Measurements from ENCODE around the gene FHIT. TPM values are rescaled to one million over a fixed set of nuclear protein-coding genes. Genes with fewer than 3 reads are reported as not detected.

FHIT gene
- total RNA-seq, 4 donors from 2014 or later = 0.72 to 5.2 (median 2.1) TPM

- DNase-seq (no peak), ATAC-seq (no peak)
- H3K4me3 ChIP-seq = no peak overlapping the region
- H3K27me3 ChIP-seq = no peaks in the 10 kb centered on the region
- H3K9me3 ChIP-seq = no peaks in the 10 kb centered on the region
- intact Hi-C loops (cut with DNase I; ENCODE audit: low total_unique reads) (no loop called here), in situ Hi-C loops (cut with MboI; ENCODE audit: low sequenced_read_pairs in 4 of 4) (no loop called here)
- H3K36me3 ChIP-seq = no peaks in the 10 kb centered on the region
- TF ChIP-seq POLR2A (IDR thresholded peaks at IDR 0.05) (no peak), CTCF (IDR thresholded peaks at IDR 0.05 in 4 of 5, conservative IDR thresholded peaks at IDR 0.05 in 1 of 5) (no peak)
- no peak overlapping the region for H3K27ac ChIP-seq
- no peaks in the 10 kb centered on the region for H3K4me1 ChIP-seq
Observed at GRCh38 chr3:60949146-60949545, 302.1 kb downstream of the FHIT start.

- Histone ChIP-seq H3K36me3 (no peaks in the 10 kb centered on the region), H3K27ac (no peak overlapping the region), H3K27me3 (no peaks in the 10 kb centered on the region), H3K4me1 (no peaks in the 10 kb centered on the region), H3K4me3 (no peak overlapping the region), H3K9me3 (no peaks in the 10 kb centered on the region)
- no peak for TF ChIP-seq CTCF (IDR thresholded peaks at IDR 0.05 in 4 of 5, conservative IDR thresholded peaks at IDR 0.05 in 1 of 5)
- no peak for TF ChIP-seq POLR2A (IDR thresholded peaks at IDR 0.05)
- in situ Hi-C loops (cut with MboI; ENCODE audit: low sequenced_read_pairs in 4 of 4) (no loop called here), intact Hi-C loops (cut with DNase I; ENCODE audit: low total_unique reads) (no loop called here)
- no peak for DNase-seq
- ATAC-seq = no peak
Observed at GRCh38 chr3:60948488-60948887, 302.8 kb downstream of the FHIT start.

GRCh38 chr3:60935709-60936108 lies 315.5 kb downstream of the FHIT start:
- H3K9me3 ChIP-seq = no peaks in the 10 kb centered on the region
- no peak for DNase-seq
- TF ChIP-seq CTCF (IDR thresholded peaks at IDR 0.05 in 4 of 5, conservative IDR thresholded peaks at IDR 0.05 in 1 of 5) (no peak), POLR2A (IDR thresholded peaks at IDR 0.05) (no peak)
- in situ Hi-C loops (cut with MboI; ENCODE audit: low sequenced_read_pairs in 4 of 4) (no loop called here), intact Hi-C loops (cut with DNase I; ENCODE audit: low total_unique reads) (no loop called here)
- no peaks in the 10 kb centered on the region for H3K4me1 ChIP-seq
- H3K27ac ChIP-seq = no peak overlapping the region
- no peak for ATAC-seq
- no peak overlapping the region for H3K4me3 ChIP-seq
- no peaks in the 10 kb centered on the region for H3K27me3 ChIP-seq
- H3K36me3 ChIP-seq = no peaks in the 10 kb centered on the region

GRCh38 chr3:60933824-60934223 lies 317.4 kb downstream of the FHIT start:
- DNase-seq (no peak), ATAC-seq (no peak)
- H3K36me3 ChIP-seq = no peaks in the 10 kb centered on the region
- no peaks in the 10 kb centered on the region for H3K27me3 ChIP-seq
- no peaks in the 10 kb centered on the region for H3K4me1 ChIP-seq
- TF ChIP-seq POLR2A (IDR thresholded peaks at IDR 0.05) (no peak), CTCF (IDR thresholded peaks at IDR 0.05 in 4 of 5, conservative IDR thresholded peaks at IDR 0.05 in 1 of 5) (no peak)
- H3K9me3 ChIP-seq = no peaks in the 10 kb centered on the region
- in situ Hi-C loops (cut with MboI; ENCODE audit: low sequenced_read_pairs in 4 of 4) = no loop called here
- intact Hi-C loops (cut with DNase I; ENCODE audit: low total_unique reads) = no loop called here
- no peak overlapping the region for H3K27ac ChIP-seq
- H3K4me3 ChIP-seq = no peak overlapping the region

GRCh38 chr3:60932643-60933042 lies 318.6 kb downstream of the FHIT start:
- no peaks in the 10 kb centered on the region for H3K27me3 ChIP-seq
- in situ Hi-C loops (cut with MboI; ENCODE audit: low sequenced_read_pairs in 4 of 4) (no loop called here), intact Hi-C loops (cut with DNase I; ENCODE audit: low total_unique reads) (no loop called here)
- no peaks in the 10 kb centered on the region for H3K9me3 ChIP-seq
- no peak overlapping the region for H3K4me3 ChIP-seq
- DNase-seq = no peak
- ATAC-seq = no peak
- no peak overlapping the region for H3K27ac ChIP-seq
- TF ChIP-seq POLR2A (IDR thresholded peaks at IDR 0.05) (no peak), CTCF (IDR thresholded peaks at IDR 0.05 in 4 of 5, conservative IDR thresholded peaks at IDR 0.05 in 1 of 5) (no peak)
- no peaks in the 10 kb centered on the region for H3K4me1 ChIP-seq
- H3K36me3 ChIP-seq = no peaks in the 10 kb centered on the region
